Right ventricle myocardium superior (tissue), 1 donor: ENCODE measurements around the gene INSYN2B. TPM values are rescaled to one million over a fixed set of nuclear protein-coding genes. Genes with fewer than 3 reads are reported as not detected.
"Not testable (repeated sequence)": the region's sequence is repeated elsewhere in the genome, so short reads cannot be mapped to it uniquely, and the experiment has no call there.

Experiments
- ATAC-seq: fragments of 200-7000 bp; cut with Tn5 transposase; one replicate; pipeline ENCODE4 v1.9.1; 2020; ENCODE audit warnings: mild to moderate bottlenecking; ENCODE audit not compliant: poor library complexity
- DNase-seq: peaks from one replicate; pipeline ENCODE4 v3.0.0-alpha.2; 2020
- intact Hi-C: fragments of 100-400 bp; cut with DNase I; formaldehyde crosslinking; loops from one replicate; pipeline ENCODE4 v1.11.2; 2022
- total RNA-seq: library from RNA; stranded (reverse); fragmentation: NEBNext Ultra II Directional; extraction: Animal tissue kit (Norgen Biotek cat#: 25700); gene quantifications from one replicate; pipeline ENCODE4 v1.2.1, GENCODE V29; 2021
- donor health status: DM: no; HTN: yes; CAD: no; lungs with severe emphysema.

The INSYN2B gene
- total RNA-seq, 1 donor from 2014 or later, result 0.30 TPM

DNA sequence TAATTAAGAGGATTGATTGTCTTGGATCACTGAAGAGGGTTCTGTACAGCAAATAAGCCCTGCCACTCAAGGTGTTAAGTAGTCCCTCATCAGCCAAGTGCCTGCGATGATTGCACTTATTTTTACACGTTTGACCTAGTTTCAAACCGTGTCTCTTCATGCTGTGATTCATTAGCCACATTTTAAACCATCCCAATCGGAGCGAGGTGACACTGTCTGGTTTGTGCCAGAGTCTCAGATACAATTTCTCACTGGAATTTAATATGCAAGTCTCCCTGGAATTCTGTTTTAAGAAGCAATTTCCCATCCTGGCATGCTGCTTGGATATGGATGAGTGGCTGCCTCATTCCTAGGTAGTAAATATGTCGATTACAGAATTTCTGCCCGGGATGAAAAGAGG is 1.6 kb downstream of the INSYN2B start:
- no peak for ATAC-seq
- intact Hi-C loops, result no loop called here
- no peak for DNase-seq

DNA sequence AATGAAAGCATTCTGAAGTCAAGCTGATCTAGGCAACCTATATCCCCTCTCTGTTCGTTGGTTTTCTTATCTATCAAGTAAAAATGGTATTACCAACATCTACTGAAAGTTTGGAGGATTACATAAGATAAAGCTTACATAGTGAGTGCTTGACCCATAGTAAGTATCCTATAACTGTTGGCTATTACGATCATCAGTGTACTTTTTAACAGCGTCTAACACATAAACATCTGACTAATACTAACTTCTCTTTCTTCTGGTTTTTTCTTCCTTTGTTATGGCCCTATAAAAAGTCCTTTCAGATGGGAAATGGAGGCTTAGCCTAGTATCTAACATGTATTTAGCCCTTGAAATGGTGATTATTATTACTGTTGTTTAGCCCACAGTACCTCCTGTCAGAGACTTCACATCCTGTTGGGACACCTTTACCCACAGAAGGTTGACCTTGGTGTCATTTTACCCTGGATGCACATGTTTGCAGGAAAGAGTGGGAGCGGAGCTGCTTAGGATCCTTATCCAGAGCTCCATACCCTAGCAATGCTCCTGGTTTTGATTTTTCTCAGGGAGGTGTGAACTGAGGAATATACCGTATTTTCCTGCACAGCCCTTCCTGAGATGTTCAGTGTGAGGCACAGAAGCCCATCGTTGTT is 6.0 kb downstream of the INSYN2B start:
- ATAC-seq (no peak), DNase-seq (no peak)
- intact Hi-C loops, result no loop called here

DNA sequence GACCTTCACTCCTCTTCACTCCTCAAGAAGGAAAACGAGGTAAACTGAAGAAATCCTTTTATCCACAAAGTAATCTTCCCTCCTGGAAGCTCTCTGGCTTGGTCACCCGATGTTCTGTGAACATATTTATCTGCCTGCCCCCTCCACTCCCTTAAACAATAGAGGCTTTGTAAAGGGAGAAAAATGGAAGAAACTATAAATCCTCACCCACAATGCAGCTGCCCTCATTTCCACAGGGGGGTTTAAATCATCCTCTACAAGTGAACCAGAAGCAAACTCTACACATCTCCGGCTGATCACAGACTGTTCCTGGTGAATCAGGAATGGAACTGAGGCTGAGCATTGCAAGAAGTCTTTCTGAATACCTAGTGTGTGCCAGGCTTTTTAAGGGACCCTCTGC is 7.2 kb downstream of the INSYN2B start:
- no peak for ATAC-seq
- intact Hi-C loops, result no loop called here

DNA sequence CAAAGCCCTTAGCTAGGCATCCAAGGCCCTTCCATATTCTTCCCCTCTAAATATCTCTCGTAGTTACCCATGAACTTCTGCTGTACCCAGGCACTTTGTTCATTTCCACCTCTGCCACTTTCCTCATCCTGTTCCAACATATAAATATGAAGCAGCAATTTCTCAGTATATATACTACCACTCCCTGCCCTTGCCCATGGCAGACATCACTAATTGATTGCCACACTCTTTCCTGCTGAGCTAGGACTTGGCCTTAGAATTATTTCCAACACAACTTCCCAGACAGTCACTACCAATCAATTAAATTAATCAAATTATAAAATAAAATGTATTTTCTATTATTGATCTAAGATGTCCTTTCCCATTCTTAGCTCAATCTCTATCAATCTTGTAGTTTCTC is 8.5 kb downstream of the INSYN2B start:
- ATAC-seq (no peak), DNase-seq (no peak)
- intact Hi-C loops, result no loop called here

More for the DNA sequence above, 7.2 kb downstream of the INSYN2B start:
- DNase-seq, result no peak

DNA sequence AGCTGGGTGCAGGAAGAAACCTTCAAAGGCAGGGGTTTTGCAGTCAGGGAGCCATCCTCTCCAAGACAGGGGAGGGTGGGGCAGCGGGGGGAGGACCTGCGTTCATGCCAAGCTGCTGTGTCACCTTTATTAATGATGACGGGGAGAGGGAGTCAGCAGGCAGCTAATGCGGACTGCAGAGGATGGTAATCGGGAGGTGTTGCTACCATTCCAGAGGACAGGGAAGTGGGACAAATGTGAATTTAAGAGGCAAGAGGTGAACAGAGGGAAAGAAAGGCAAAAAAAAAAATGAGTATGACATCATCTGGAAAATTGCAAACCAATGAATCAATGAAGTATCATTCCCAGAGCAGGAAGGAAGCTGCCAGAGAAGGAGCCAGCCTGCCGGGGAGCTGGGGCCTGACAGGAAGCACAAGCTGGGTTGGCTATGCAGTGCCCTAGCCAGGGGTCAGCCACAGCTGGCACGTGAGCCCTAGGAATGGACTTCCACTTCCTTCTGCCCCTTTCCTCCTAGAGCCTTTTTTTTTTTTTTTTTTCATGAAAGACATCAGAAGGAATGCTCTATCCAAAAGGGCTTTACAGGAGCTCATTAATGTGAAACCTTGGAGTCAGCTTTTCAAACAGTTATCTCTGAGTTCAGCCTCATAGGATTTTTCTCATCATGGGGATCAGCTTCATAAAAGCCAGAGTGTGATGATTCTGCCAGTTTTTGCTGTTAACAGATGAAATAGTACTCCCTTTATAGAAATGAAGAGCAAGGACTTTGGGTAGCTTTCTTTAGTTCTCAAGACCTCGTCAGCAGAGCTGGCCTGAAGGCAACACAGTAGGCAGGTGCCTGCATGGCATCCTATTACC is 9.2 kb downstream of the INSYN2B start:
- peak; percentile 59 for DNase-seq
- intact Hi-C loops, result no loop called here

DNA sequence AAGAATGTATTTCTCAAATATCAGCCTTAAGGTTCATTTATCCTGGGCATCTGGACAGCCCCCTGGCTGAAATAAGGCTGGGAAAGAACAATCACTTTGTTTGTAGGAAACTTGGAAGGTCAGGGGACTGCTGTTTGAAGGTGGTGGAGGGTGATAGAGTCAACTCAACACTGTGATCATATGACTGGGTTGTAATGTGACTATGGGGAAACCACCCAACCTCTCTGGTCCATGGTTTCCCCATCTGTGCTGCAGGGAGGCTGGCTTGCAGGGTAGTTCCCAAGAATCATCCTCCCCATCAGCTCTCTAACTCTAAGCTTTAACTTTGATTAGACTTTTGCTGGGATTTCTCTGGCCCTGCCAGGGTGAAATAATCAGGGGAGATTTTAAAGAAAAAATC is 10.0 kb downstream of the INSYN2B start:
- ATAC-seq (no peak), DNase-seq (no peak)
- intact Hi-C loops, result no loop called here

More for the DNA sequence above, 9.2 kb downstream of the INSYN2B start:
- ATAC-seq, result peak; percentile 34

DNA sequence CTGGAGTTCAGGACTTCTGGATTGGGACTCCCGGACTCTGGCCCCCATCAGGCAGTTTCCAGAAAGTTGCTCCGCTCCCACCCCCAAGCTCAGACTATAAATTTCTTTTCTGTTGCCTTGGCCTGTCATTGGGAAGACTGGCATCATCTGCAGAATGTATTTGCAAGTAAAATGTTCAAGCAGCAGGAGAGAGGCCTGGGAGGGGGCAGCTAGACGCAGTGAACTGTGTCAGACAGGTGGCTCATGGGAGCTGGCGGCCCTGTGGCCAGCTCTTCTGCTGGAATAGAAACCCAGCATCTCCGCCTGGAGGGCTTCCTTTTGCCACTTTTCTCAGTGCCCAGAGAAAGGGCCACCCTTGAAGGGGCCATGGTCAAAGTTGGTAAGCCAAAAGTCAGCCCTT is 16.0 kb downstream of the INSYN2B start:
- intact Hi-C loops, result no loop called here
- DNase-seq, result no peak

DNA sequence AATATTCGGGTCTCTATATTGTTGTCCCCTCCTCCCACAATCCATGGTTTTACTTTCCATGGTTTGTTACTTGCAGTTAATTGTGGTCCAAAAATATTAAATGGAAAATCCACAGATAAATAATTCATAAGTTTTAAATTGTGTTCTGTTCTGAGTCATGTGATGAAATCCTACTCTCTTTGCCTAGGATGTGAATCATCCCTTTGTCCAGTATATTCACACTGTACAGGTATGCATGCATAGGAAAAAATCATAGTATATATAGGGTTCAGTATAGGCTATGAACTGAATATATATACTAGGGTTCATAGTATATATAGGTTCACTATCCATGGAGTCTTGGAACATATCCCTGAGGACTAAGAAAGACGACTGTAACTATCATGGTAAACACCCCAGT is 19.6 kb downstream of the INSYN2B start:
- intact Hi-C loops, result no loop called here
- ATAC-seq (no peak), DNase-seq (no peak)

More for the DNA sequence above, 16.0 kb downstream of the INSYN2B start:
- ATAC-seq, result no peak

DNA sequence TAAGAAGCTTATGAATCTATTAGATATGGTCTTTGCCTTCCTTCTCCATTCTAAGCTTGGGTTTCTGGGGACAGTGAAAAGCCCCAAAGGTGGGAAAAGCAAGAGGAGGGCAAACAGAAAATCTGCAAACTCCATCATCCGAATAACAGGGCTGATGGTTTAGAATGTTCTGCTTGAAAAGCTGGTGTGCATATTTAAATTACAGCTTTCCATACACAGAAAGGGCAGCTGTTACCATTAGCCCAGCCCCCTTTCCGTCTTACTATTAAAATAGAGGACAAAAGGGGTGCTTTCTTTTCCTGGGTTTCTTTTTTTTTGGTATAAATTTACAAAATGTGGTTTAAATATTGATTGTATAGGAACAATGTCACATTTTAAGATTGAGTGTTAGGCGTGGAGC is 22.0 kb downstream of the INSYN2B start:
- DNase-seq (no peak), ATAC-seq (no peak)
- intact Hi-C loops, result no loop called here

DNA sequence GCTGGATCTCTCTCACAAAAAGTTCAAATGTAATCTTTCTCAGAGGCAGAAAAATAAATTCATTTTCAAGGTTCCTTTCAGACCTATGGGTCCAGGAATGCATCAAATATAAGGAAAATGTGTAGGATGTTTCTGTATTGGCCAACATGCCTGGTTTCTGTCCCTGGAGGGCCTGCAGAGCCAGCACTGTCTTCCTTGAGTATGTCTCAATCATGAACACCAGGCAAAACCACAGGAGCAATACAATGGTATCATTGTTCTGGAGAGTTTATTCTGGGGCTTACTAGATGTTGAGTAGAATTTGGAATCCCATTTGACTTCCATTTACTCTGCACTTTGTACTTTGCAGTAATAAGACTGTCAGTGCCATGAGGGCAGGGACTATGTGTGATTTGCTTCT is 23.5 kb downstream of the INSYN2B start:
- DNase-seq (no peak), ATAC-seq (no peak)
- intact Hi-C loops, result no loop called here

DNA sequence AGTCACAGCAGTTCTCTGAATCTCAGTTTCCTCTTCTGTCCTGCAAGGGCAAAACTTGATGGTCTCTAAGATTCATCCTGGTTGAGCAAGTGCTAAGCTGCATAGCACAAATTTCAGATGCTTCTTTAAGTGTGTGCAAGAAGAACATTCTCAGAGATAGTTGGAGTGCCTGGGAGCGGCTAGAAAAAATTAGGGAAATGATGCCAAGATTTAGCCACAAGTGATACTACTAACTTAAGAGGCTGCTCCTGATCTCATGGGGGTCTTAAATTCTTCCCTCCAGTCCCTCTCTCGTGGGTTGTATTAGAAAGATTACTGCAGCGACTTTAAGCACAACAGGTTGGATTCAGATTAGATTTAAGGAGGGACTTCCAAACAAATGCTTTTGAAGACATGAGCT is 24.2 kb downstream of the INSYN2B start:
- DNase-seq, result no peak
- no peak for ATAC-seq
- intact Hi-C loops, result no loop called here

DNA sequence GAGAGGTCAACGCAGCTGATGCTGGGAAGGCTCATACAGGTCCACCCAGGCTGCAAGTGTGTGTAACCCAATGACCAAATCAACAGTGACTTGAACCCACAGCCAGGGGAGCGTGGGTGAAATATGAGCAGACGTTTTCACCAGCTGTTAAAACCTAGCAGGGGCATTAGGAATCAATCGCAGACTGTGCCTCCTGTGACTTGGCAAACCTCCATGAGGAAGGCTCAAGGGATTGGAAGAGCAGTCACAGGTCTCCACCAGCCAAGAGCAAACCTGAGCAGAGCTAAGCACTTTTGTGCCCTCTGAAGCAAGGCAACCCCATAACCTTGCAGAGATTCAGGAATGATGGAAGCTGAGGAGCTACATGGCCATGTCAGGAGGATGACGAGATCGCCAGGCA is 25.5 kb downstream of the INSYN2B start:
- intact Hi-C loops, result no loop called here
- no peak for ATAC-seq
- no peak for DNase-seq

DNA sequence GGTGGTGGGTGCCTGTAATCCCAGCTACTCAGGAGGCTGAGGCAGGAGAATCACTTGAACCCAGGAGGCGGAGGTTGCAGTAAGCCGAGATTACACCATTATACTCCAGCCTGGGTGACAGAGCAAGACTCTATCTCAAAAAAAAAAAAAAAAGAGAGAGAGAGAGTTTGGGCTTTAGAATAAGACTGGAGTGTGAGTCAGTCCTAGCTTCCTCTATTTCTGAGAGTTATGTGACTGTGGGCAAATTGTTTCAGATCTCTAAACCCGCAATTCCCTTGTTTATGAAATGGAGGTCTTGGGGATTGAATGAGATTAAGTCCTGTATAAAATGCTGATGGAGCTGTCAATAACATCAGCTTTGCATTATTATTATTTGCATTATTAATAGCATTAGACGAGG is 27.1 kb downstream of the INSYN2B start:
- DNase-seq, ATAC-seq, intact Hi-C loops: not testable (repeated sequence)

DNA sequence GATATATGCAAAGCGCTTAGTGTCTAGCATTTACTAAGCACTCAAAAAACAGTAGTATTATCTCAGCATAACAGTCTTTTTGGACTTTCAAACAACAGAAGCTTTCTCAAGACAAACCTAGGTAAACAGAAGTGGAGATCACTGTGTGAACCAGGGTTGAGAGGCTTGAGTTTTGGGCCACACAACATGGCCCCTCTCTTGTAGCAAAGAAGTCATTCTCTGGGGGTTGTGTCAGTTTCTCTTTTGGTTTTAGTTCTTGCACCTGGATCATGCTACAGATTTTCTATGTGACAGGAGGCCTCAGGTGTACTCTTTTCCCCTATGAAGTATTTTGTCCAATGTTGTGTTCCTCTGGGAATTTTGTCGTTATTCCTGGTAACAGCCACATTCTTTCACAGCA is 30.0 kb downstream of the INSYN2B start:
- ATAC-seq (no peak), DNase-seq (no peak)
- intact Hi-C loops, result no loop called here

DNA sequence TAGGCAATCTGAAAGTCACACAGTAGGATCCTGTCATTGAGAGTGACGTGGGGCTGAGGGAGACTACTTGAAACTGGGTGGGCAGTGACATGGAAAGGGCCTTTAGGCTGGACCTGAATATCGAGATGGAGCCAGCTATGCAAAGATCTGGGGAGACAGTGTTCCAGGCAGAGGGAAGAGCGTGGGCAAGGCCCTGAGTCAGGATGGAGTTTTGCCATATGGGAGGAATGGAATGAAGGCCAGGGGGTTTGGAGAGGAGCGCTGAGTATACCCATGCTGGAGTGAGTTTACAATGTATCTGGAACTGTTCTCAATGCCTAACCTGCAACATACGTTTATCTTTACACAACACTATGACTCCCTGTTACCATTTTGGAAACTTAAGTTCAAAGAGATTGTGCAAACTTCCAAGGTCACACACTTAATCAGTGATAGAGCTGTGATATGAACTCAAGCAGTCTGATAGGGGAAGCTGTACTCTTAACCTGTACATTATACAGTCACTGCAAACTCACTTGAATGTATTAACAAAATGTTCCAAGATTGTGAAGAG is 33.5 kb downstream of the INSYN2B start:
- intact Hi-C loops, result no loop called here
- DNase-seq (no peak), ATAC-seq (no peak)

DNA sequence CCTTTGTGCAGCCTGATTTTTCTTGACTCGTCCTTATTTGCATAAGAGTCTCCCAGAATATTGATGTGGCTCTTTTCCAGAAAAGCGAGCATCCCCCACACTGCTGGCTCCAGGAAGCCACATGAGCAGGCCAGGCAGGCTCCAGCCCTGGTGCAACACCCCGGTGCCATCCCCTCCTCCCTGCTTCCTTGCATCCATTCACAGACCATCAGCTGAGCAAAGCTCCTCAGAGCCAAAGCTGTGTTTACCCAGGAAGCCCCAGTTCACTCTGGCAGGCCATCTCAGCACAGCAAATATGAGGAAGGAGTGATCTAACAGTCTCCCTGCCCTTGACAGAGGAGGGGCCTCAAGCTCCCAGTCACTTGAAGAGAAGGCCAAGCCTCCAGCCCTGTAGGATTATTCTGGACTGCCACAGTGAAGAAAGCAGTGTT is 34.4 kb downstream of the INSYN2B start:
- intact Hi-C loops, result no loop called here
- peak; percentile 55 for DNase-seq
- peak; percentile 76 for ATAC-seq

DNA sequence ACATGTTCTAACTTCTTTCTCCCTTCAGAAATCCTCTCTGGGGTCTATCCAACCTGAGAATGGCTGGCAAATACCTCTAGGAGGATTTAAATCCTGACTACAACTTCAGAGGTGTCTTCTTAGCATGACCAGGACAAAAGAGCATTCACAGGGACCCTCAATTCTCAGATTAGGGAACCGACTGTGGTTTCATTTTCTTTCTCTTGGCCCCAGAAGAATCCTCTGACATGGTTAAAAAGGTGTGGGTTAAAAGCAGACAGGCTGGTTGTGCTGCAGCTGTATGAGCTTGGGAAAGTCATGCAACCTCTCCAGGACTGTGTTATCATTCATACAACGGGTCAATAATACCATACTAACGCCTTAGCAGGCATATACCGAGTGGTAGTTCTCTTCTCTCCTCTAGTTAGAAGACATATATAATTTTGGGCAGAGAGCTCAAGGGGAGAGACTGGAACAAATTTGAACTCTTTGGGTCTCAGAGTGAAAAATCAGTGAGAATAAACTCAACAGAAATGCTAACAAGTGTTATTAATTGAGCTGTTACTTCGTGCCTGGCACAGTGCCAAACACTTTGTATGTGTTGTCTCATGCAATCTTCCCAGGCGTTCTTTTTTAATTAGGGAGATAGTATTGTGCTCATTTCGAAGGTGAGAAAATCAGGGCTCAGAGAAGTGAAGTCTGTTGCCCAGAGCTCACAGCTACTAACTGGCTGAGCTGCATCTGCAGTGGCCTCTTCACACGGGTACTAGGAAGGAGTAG is 35.2 kb downstream of the INSYN2B start:
- no peak for ATAC-seq

DNA sequence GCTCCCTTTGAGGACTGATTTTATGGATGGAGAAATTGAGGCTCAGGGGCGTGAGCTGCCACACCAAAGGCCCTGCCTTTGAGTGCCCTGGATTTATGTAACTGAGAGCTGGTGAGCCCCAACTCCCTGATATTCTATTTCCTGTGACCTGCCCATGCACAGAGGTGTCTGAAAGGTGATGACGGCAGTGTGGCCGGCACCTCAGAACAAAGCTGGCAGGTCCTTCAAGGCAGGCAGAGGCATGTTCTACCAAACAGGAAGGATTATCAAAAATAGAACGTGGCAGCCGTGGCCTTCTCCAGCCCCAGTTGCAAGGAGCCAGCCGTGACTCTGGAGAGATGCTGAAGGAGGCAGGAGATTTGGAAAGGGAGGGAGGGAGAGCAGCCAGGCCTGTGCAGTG is 36.2 kb downstream of the INSYN2B start:
- ATAC-seq (peak; percentile 58), DNase-seq (no peak)

More for the DNA sequence above, 35.2 kb downstream of the INSYN2B start:
- DNase-seq, result no peak
- intact Hi-C loops, result no loop called here

DNA sequence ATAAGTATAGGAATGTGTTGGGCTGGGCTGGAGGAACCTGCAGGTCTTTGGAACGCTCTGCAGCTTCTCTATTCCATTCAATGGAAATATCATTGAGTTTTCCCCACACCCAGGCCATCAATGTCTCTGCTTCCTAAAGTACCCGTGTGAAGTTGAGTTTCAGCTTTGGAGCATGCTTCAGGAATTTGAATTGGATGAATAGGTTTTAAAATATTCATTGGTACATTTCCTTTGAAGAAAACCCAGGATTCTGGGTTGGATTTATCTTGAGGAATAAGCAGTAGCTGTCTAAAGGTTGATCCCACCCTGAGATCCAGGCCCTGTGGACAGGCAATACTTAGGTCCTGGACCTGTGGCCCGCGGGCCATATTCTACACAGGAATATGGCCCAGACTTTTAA is 37.3 kb downstream of the INSYN2B start:
- ATAC-seq (no peak), DNase-seq (no peak)
- intact Hi-C loops, result no loop called here

More for the DNA sequence above, 36.2 kb downstream of the INSYN2B start:
- intact Hi-C loops, result no loop called here
